WTC11 (cell line): ENCODE results near the gene MSANTD2. TPM values are rescaled to one million over a fixed set of nuclear protein-coding genes. Genes with fewer than 3 reads are reported as not detected.

Experiments
- ATAC-seq: fragments of 200-7000 bp; cut with Tn5 transposase; 2 replicates; pipeline ENCODE4 v1.10.0; 2021; ENCODE audit warnings: mild to moderate bottlenecking, moderate library complexity
- CTCF ChIA-PET: fragments of 300-600 bp; sonication (Branson Sonifier 250); formaldehyde crosslinking; loops from one replicate; lab custom pipeline; 2021; ENCODE audit warnings: antibody characterized with exemption; lab: Charles Lee
- POLR2A ChIA-PET: fragments of 350-600 bp; sonication (Branson Sonifier 250); formaldehyde crosslinking; loops from one replicate; lab custom pipeline; 2021; ENCODE audit warnings: antibody characterized with exemption; lab: Charles Lee
- DNase-seq: peaks from one replicate; pipeline ENCODE4 v3.0.0; 2021; ENCODE audit warnings: low spot score
- H3K27ac Mint-ChIP-seq: 2 replicates; pipeline ENCODE4 v1.8.0; 2021; ENCODE audit warnings: mixed read lengths
- H3K27me3 Mint-ChIP-seq: 2 replicates; pipeline ENCODE4 v1.8.0; 2021; ENCODE audit warnings: low read depth, mild to moderate bottlenecking, moderate library complexity, mixed read lengths
- H3K36me3 Mint-ChIP-seq: 2 replicates; pipeline ENCODE4 v1.8.0; 2021; ENCODE audit warnings: mixed read lengths
- H3K4me1 Mint-ChIP-seq: 2 replicates; pipeline ENCODE4 v1.8.0; 2022; ENCODE audit warnings: mixed read lengths
- H3K4me3 Mint-ChIP-seq: 2 replicates; pipeline ENCODE4 v1.8.0; 2021; ENCODE audit warnings: mild to moderate bottlenecking, moderate library complexity, mixed read lengths
- H3K9me3 Mint-ChIP-seq: 2 replicates; pipeline ENCODE4 v1.8.0; 2021; ENCODE audit warnings: mixed read lengths
- ARID4B ChIP-seq: sonication (generic); formaldehyde crosslinking; IDR thresholded peaks from 2 replicates; pipeline ENCODE4 v1.8.0; 2023; ENCODE audit warnings: missing genetic modification reagents, mild to moderate bottlenecking, borderline replicate concordance
- CDX4 ChIP-seq: fragments of 250-450 bp; sonication (Bioruptor Pico); IDR thresholded peaks from 2 replicates; pipeline ENCODE4 v1.9.0; 2021; ENCODE audit warnings: moderate library complexity, mild to moderate bottlenecking, inconsistent platforms, borderline replicate concordance
- FOXJ3 ChIP-seq: sonication (generic); formaldehyde crosslinking; IDR thresholded peaks from 2 replicates; pipeline ENCODE4 v1.9.0; 2021; ENCODE audit warnings: missing genetic modification reagents, mild to moderate bottlenecking, borderline replicate concordance
- FOXK1 ChIP-seq: sonication (generic); formaldehyde crosslinking; IDR thresholded peaks from 2 replicates; pipeline ENCODE4 v1.8.0; 2022; ENCODE audit warnings: mild to moderate bottlenecking, moderate library complexity, missing genetic modification reagents
- IRF2 ChIP-seq: sonication (generic); formaldehyde crosslinking; IDR thresholded peaks from 2 replicates; pipeline ENCODE4 v1.8.0; 2022; ENCODE audit warnings: low read depth, missing genetic modification reagents, borderline replicate concordance
- OVOL2 ChIP-seq: fragments of 250-450 bp; sonication (Bioruptor Pico); IDR thresholded peaks from 2 replicates; pipeline ENCODE4 v1.9.0; 2021; ENCODE audit warnings: mild to moderate bottlenecking, borderline replicate concordance
- SOX15 ChIP-seq: fragments of 250-450 bp; sonication (Bioruptor Pico); IDR thresholded peaks from 2 replicates; pipeline ENCODE4 v1.9.0; 2021; ENCODE audit warnings: mild to moderate bottlenecking
- TEAD1 ChIP-seq: sonication (generic); formaldehyde crosslinking; IDR thresholded peaks from 2 replicates; pipeline ENCODE4 v1.8.0; 2022; ENCODE audit warnings: mild to moderate bottlenecking, missing genetic modification reagents
- TP53 ChIP-seq: sonication (generic); formaldehyde crosslinking; IDR thresholded peaks from 2 replicates; pipeline ENCODE4 v1.8.1; 2023; ENCODE audit warnings: mild to moderate bottlenecking, missing genetic modification reagents
- USF1 ChIP-seq: sonication (generic); formaldehyde crosslinking; IDR thresholded peaks from 2 replicates; pipeline ENCODE4 v1.8.0; 2022; ENCODE audit warnings: mild to moderate bottlenecking, missing genetic modification reagents
- ZNF263 ChIP-seq: sonication (generic); formaldehyde crosslinking; IDR thresholded peaks from 2 replicates; pipeline ENCODE4 v1.8.1; 2022; ENCODE audit warnings: low read depth, mild to moderate bottlenecking, moderate library complexity, missing genetic modification reagents
- ZNF416 ChIP-seq: fragments of 250-450 bp; sonication (Bioruptor Pico); IDR thresholded peaks from 2 replicates; pipeline ENCODE4 v1.9.0; 2021; ENCODE audit warnings: mild to moderate bottlenecking, inconsistent platforms
- ZNF512 ChIP-seq: sonication (generic); formaldehyde crosslinking; IDR thresholded peaks from 2 replicates; pipeline ENCODE4 v1.8.1; 2022; ENCODE audit warnings: missing genetic modification reagents, borderline replicate concordance
- ZNF671 ChIP-seq: fragments of 250-450 bp; sonication (Bioruptor Pico); IDR thresholded peaks from 2 replicates; pipeline ENCODE4 v1.8.0; 2021; ENCODE audit warnings: mild to moderate bottlenecking
- total RNA-seq: library from RNA; stranded (reverse); gene quantifications from 3 replicates; pipeline ENCODE4 v1.2.3, GENCODE V29; 2021
- TF ChIP-seq, protein P1 (sequence below): sonication (generic); formaldehyde crosslinking; IDR thresholded peaks from 2 replicates; pipeline ENCODE4 v1.8.1; 2022; ENCODE audit warnings: mild to moderate bottlenecking, missing genetic modification reagents, moderate library complexity, borderline replicate concordance
- TF ChIP-seq, protein P2 (sequence below): sonication (generic); formaldehyde crosslinking; IDR thresholded peaks from 2 replicates; pipeline ENCODE4 v1.8.0; 2022; ENCODE audit warnings: mild to moderate bottlenecking, missing genetic modification reagents
- TF ChIP-seq, protein P3 (sequence below): sonication (generic); formaldehyde crosslinking; IDR thresholded peaks from 2 replicates; pipeline ENCODE4 v1.8.0; 2022; ENCODE audit warnings: mild to moderate bottlenecking, missing genetic modification reagents
- TF ChIP-seq, protein P4 (sequence below): sonication (generic); formaldehyde crosslinking; IDR thresholded peaks from 2 replicates; pipeline ENCODE4 v1.8.0; 2023; ENCODE audit warnings: missing genetic modification reagents

Gene MSANTD2
- total RNA-seq, 1 experiment from 2014 or later = 17.5 TPM

DNA sequence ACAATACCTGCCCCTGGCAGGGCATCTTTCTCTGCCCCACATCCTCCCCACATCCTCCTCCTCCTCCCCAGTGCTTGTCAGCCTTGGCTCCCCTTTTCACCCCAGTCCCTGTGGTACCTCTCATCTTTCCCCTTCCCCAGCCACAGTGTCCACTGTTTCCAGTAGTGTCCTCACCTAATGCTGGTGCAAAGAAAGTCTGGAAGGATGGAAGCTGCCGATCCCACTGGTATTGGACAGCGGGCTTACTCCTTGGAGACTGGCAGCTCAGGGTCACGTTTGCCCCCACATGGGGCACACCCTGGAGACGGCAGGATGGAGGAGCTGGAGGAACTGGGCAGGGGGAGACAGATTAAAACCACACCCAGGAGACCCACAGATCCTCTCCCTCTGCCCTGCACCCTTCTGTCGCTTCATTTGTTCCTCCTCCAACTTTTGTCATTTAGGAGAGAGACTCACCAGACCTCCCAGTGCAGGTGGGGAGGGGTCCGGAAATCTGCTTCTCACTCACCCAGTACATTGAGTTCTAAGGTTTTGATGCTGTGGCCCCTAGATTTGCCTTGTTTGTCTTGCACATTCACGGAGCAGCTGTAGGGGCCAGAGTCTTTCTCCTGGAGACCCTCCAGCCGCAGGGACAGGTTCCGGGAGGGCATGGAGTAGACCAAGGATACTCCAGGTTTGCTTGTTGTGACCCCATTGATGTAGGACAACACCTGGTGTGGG is 44.0 kb downstream of the MSANTD2 start:
- Mint-ChIP-seq H3K27ac (no peak overlapping the region), H3K4me1 (peaks cover 56% of the 10 kb centered on the region), H3K27me3 (peaks cover 100% of the 10 kb centered on the region), H3K36me3 (no peaks in the 10 kb centered on the region), H3K4me3 (0 out of 2 replicates have a peak overlapping the region, but pooled peaks have one; percentile 6), H3K9me3 (no peaks in the 10 kb centered on the region)
- TF ChIP-seq, protein P1, sequence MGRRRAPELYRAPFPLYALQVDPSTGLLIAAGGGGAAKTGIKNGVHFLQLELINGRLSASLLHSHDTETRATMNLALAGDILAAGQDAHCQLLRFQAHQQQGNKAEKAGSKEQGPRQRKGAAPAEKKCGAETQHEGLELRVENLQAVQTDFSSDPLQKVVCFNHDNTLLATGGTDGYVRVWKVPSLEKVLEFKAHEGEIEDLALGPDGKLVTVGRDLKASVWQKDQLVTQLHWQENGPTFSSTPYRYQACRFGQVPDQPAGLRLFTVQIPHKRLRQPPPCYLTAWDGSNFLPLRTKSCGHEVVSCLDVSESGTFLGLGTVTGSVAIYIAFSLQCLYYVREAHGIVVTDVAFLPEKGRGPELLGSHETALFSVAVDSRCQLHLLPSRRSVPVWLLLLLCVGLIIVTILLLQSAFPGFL (CRISPR knock-in tag) = no peak
- TF ChIP-seq FOXJ3 = no peak
- DNase-seq (no peak), ATAC-seq (no peak)
- ChIA-PET POLR2A (no interaction called here), CTCF (interaction anchor here (1.2 to 1.7 kb wide), 4 partner anchors 10 to 120 kb away, joined by 3 to 15 read pairs (median 6); no protein-coding TSS in a partner anchor)

- CTCF ChIA-PET = interaction anchor here (1.1 kb wide), 1 partner anchor 82 kb away, joined by 5 read pairs; no protein-coding TSS in a partner anchor
- TF ChIP-seq, protein P1 (CRISPR knock-in tag) = no peak
- no peak for TF ChIP-seq IRF2 (CRISPR knock-in tag)
- TF ChIP-seq, protein P2, sequence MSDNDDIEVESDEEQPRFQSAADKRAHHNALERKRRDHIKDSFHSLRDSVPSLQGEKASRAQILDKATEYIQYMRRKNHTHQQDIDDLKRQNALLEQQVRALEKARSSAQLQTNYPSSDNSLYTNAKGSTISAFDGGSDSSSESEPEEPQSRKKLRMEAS = no peak
- TF ChIP-seq ZNF416 (CRISPR knock-in tag) = no peak
- TF ChIP-seq TP53 (CRISPR knock-in tag) = no peak
- no peak for TF ChIP-seq ARID4B (CRISPR knock-in tag)
- TF ChIP-seq, protein P3, sequence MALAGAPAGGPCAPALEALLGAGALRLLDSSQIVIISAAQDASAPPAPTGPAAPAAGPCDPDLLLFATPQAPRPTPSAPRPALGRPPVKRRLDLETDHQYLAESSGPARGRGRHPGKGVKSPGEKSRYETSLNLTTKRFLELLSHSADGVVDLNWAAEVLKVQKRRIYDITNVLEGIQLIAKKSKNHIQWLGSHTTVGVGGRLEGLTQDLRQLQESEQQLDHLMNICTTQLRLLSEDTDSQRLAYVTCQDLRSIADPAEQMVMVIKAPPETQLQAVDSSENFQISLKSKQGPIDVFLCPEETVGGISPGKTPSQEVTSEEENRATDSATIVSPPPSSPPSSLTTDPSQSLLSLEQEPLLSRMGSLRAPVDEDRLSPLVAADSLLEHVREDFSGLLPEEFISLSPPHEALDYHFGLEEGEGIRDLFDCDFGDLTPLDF (CRISPR knock-in tag) = no peak
- no peak for TF ChIP-seq ZNF263 (CRISPR knock-in tag)
- no peak for TF ChIP-seq ZNF671
- no peak for TF ChIP-seq ZNF512 (CRISPR knock-in tag)
- no peak for TF ChIP-seq FOXK1
- TF ChIP-seq, protein P4, sequence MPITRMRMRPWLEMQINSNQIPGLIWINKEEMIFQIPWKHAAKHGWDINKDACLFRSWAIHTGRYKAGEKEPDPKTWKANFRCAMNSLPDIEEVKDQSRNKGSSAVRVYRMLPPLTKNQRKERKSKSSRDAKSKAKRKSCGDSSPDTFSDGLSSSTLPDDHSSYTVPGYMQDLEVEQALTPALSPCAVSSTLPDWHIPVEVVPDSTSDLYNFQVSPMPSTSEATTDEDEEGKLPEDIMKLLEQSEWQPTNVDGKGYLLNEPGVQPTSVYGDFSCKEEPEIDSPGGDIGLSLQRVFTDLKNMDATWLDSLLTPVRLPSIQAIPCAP (CRISPR knock-in tag) = no peak
- TF ChIP-seq OVOL2 (CRISPR knock-in tag) = no peak
- no peak for TF ChIP-seq CDX4 (CRISPR knock-in tag)
- no peak for TF ChIP-seq TEAD1 (CRISPR knock-in tag)
- no peak for TF ChIP-seq USF1 (CRISPR knock-in tag)
- TF ChIP-seq SOX15 = no peak
- H3K9me3 Mint-ChIP-seq = no peaks in the 10 kb centered on the region
- H3K4me3 Mint-ChIP-seq = no peak overlapping the region
- DNase-seq (no peak), ATAC-seq (no peak)
- POLR2A ChIA-PET = no interaction called here
- H3K36me3 Mint-ChIP-seq = no peaks in the 10 kb centered on the region
- H3K4me1 Mint-ChIP-seq = peaks cover 48% of the 10 kb centered on the region
- no peak overlapping the region for H3K27ac Mint-ChIP-seq
- H3K27me3 Mint-ChIP-seq = peaks cover 100% of the 10 kb centered on the region
Observed at GRCh38 chr11:124754710-124755109, 45.5 kb downstream of the MSANTD2 start.
